ENCODE data around the gene NPLOC4.

DNA sequence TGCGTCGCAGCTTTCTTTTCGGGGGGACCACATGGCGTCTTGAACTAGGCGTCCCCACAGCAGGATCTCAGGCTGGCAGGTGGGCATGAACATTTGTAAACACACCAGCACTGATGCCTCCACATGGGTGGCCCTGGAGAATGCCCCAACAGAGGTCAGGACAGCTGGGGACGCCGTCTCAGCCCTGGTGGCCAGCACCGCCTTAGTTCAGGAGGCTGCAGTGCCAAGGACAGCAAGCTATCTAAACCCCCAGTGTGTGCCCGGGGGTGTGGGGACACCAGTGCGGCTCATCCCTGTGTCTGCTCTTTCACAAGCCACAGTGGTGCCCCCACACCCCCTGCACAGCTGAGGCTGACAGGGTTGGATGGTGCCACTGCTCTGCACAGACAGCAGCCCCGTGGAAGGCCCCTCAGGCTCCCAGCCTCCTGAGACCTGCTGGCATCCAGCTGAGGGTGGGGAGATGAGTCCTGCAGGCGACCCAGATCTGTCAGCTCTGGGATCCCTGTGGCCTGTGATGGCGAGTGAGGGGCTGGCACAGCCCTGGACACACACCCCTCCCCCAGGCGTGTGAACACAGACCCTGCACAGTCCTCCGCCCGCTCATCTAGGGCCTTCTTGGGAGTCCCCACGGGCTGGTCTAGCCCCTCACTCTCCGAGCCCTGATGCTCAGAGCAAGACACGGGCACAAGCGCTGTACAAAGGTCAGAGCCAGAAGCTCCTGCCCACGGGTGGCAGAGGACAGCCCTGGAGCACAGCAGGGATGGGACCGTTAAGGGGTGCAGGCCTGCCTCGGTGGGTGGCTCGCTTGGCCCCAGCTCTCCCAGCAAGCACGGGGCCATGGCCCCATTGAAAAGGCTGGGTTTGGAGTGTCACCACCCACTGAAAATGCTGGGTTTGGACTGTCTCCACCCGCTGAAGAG, 98.0 kb downstream of the NPLOC4 start:
- TF ChIP-seq, protein P1, sequence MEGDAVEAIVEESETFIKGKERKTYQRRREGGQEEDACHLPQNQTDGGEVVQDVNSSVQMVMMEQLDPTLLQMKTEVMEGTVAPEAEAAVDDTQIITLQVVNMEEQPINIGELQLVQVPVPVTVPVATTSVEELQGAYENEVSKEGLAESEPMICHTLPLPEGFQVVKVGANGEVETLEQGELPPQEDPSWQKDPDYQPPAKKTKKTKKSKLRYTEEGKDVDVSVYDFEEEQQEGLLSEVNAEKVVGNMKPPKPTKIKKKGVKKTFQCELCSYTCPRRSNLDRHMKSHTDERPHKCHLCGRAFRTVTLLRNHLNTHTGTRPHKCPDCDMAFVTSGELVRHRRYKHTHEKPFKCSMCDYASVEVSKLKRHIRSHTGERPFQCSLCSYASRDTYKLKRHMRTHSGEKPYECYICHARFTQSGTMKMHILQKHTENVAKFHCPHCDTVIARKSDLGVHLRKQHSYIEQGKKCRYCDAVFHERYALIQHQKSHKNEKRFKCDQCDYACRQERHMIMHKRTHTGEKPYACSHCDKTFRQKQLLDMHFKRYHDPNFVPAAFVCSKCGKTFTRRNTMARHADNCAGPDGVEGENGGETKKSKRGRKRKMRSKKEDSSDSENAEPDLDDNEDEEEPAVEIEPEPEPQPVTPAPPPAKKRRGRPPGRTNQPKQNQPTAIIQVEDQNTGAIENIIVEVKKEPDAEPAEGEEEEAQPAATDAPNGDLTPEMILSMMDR (IDR thresholded peaks at IDR 0.05 in 4 of 5, conservative IDR thresholded peaks at IDR 0.05 in 1 of 5) = no peak
- TF ChIP-seq POLR2A (IDR thresholded peaks at IDR 0.05) = no peak

Data from gastrocnemius medialis (tissue), 4 donors.